ENCODE results near the gene GJA8.

GRCh38 chr1:147913362-147913942 is 10.9 kb downstream of the GJA8 start:
- TF ChIP-seq POLR2AphosphoS5 (IDR thresholded peaks at IDR 0.05), result no peak
- TF ChIP-seq CTCF (IDR thresholded peaks at IDR 0.05), result no peak
- TF ChIP-seq POLR2A (IDR thresholded peaks at IDR 0.05), result no peak
- no peak for TF ChIP-seq EP300 (IDR thresholded peaks at IDR 0.05)
